Fibroblast of mammary gland (primary cell): Measurements from ENCODE around the gene BEGAIN.

Experiments used
- DNase-seq: peaks from one replicate; pipeline ENCODE4 v3.0.0-alpha.2; 2010; ENCODE audit warnings: low read depth
- H3K4me3 ChIP-seq: 2 replicates; pipeline ENCODE4 v1.5.1; 2011; ENCODE audit warnings: low read depth, mild to moderate bottlenecking, low read length, moderate library complexity; ENCODE audit not compliant: control insufficient read depth
- TF ChIP-seq, protein P1 (sequence below): conservative IDR thresholded peaks from 2 replicates; pipeline ENCODE4 v1.5.1; 2011; ENCODE audit warnings: low read depth, low read length, inconsistent platforms; ENCODE audit not compliant: control insufficient read depth, insufficient read depth

Gene BEGAIN

DNA sequence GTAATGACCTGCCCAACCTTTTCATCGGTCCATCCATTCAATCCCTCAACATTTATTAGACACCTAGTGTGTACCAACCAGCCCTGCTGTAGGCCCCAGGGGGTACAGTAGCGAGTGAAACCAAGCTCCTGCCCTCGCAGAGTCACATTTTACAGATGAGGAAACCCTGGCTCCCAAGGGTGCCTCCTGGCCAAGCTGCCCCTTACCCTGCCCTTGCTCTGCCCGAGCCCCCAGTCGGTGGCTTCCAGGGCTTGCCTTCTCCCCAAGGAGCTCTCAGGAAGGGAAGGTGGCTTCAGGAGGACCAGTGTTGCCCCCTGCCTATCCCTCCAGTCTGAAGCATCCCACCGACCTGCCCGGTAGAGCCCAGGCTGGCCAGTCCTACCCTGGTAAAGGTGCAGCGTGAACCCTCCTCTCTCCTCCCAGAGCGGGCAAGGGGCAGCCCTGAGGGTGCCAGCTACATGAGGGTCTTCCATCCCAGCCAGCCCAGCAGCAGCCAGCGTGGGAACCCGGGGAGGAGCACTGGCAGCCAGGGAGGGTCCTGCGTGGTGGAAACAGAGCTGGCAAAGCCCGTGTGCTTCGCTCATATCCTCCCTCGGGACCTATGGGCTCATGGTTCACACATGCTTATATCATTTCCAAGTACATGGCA is 670 bp upstream of the BEGAIN start:
- H3K4me3 ChIP-seq, result no peak overlapping the region
- TF ChIP-seq, protein P1, sequence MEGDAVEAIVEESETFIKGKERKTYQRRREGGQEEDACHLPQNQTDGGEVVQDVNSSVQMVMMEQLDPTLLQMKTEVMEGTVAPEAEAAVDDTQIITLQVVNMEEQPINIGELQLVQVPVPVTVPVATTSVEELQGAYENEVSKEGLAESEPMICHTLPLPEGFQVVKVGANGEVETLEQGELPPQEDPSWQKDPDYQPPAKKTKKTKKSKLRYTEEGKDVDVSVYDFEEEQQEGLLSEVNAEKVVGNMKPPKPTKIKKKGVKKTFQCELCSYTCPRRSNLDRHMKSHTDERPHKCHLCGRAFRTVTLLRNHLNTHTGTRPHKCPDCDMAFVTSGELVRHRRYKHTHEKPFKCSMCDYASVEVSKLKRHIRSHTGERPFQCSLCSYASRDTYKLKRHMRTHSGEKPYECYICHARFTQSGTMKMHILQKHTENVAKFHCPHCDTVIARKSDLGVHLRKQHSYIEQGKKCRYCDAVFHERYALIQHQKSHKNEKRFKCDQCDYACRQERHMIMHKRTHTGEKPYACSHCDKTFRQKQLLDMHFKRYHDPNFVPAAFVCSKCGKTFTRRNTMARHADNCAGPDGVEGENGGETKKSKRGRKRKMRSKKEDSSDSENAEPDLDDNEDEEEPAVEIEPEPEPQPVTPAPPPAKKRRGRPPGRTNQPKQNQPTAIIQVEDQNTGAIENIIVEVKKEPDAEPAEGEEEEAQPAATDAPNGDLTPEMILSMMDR, result no peak
- DNase-seq, result peak; percentile 53

DNA sequence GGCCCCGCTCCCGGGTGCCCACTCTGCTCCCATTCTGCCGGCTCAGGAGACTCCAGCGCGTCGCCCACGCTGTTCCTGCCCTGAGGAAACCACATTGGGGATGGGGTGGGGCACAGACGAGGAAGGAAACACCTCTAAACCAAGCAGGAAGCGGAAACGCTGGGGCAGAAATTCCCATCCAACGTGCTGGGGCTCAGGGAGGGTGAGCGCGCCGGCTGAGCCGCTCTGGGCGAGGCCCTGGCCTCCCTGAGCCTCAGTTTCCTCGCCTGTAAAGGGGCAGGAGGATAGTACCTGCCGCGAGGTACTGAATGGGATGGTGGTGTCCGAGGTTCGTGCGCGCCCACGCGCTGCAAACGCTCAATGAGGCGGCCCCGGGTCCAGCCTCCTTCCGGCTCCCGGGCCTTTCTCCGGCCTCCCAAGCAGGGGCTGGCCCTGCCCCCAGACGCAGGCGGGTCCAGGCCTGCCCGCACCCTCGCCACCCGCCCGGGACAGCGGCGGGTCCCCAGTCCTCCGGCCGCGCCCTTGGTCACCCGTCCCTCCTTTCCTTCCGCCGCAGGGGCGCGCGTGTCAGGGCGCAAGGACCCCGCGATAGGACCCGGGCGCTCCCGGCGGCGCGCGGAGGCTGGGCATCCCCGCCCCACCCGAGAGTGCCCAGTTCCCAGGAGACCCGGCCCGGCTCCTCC is 673 bp downstream of the BEGAIN start:
- H3K4me3 ChIP-seq, result peak overlapping the region; percentile 44
- TF ChIP-seq, protein P1, result no peak
- DNase-seq, result peak; percentile 53

DNA sequence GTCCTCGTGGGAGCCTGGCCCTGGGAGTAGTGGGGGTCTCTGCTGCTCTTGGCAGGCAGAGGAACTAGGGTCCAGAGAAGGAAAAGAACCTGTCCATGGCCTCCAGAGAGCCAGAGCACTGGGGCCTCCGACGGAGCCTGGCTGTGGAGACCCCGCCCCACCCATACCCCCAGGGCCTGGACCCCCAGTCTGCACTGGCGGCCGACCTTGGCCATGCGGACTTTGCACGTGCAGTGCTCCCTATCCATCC is 1.1 kb downstream of the BEGAIN start:
- TF ChIP-seq, protein P1, result no peak
- peak overlapping the region; percentile 44 for H3K4me3 ChIP-seq
- no peak for DNase-seq

DNA sequence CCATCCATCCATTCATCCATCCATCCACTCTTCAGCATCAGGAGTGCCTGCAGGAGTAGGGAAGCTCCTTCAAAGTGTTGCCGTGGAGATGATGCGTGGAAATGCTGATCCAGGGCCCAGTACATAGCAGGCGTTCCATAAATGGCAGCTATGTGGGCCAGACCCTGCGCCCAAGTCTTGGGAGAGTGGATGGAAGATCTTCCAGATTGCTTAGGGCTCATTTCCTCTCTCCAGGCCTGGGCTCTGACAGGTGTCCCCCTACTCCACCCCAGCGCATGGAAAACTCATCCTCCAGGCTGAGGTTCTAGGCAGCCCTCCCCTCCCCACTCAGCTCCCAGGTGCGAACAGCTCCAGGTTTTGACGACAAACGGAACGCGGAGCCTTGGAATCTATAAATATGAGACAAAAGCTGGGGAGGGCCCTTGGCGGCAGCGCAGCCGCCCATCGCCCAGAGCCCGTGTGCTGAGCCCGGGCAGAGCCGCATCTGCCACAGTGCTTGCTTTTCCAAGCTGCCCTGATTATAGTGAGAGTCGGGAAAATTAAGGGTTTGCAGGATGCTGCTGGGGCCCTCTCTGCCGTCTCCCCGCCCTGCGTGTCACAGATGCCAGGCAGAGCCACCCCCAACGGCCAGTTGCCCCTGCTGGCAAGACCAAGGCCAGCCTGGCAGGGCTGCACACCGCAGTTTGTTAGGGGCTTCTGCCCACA is 1.6 kb downstream of the BEGAIN start:
- TF ChIP-seq, protein P1, result no peak
- no peak for DNase-seq
- H3K4me3 ChIP-seq, result no peak overlapping the region

DNA sequence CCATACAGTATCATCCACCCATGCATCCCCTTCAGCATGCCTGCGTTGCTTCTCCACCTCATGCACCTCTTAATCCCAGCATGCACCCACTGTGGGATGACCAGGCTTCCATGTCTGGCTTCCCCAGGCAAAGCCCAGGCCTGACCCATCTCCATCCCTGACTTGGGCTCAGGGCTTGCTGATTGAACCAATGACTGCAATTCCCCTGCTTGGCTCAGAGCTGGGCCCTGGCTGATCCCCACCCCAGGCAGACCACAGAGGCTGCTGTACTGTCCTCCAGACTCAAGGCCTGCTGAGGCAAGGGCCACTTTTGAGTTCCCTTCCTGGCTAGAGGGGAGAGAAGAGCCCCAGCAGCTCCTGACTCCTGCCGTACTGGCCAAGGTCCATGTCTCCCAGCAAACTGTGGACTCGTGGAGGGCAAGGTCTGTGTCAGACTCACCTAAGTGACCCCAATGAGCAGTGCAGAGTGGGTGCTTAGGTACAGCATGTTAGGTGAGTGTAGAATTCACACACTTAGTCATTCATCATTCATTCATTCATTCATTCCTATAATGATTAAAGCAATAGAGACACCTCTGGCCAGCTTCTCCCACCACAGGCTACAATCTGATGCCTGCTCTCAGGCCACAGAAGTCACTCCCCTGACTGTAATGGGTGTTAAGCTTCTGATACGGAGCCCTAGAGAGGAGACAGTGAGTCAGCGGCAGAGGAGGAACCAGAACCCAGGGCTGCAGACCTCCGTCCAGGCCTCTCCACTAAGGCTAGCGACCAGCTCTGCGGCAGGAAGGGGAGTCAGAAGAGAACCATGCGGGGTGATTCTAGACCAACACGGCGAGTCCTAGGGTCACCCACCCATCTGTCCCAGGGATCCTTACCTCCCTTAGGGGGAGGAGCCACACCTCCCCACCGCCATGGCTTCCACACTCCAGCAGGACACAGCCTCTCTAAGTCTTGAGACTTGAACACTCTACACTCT is 2.9 kb downstream of the BEGAIN start:
- no peak overlapping the region for H3K4me3 ChIP-seq
- TF ChIP-seq, protein P1, result no peak
- no peak for DNase-seq

DNA sequence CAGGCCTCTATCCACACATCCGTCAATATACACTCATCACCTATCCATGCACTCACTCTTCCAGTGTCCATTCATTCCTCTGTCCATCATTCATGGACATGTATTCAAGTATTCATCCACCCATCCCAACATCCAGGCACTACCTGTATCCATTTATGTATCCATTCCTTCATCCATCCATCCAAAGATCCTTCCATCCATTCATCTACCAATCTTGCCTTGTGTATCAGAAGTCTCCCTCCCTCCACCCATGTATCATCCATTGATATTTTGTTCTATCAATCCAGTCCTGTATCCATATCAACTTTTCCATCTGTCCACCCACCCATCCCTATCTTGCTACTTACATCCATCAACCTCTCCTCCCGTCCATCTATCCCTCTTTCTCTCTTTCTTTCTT is 4.0 kb downstream of the BEGAIN start:
- no peak overlapping the region for H3K4me3 ChIP-seq
- no peak for DNase-seq
- TF ChIP-seq, protein P1, result no peak
